Measurements from ENCODE around the gene NXF1. TPM values are rescaled to one million over a fixed set of nuclear protein-coding genes. Genes with fewer than 3 reads are reported as not detected.

The NXF1 gene
- total and polyA plus RNA-seq, 2 of the 13 experiments (the other 11 are each of a cell fraction or from before 2014, with no cell fraction given) = 30.4 to 30.9 TPM

DNA sequence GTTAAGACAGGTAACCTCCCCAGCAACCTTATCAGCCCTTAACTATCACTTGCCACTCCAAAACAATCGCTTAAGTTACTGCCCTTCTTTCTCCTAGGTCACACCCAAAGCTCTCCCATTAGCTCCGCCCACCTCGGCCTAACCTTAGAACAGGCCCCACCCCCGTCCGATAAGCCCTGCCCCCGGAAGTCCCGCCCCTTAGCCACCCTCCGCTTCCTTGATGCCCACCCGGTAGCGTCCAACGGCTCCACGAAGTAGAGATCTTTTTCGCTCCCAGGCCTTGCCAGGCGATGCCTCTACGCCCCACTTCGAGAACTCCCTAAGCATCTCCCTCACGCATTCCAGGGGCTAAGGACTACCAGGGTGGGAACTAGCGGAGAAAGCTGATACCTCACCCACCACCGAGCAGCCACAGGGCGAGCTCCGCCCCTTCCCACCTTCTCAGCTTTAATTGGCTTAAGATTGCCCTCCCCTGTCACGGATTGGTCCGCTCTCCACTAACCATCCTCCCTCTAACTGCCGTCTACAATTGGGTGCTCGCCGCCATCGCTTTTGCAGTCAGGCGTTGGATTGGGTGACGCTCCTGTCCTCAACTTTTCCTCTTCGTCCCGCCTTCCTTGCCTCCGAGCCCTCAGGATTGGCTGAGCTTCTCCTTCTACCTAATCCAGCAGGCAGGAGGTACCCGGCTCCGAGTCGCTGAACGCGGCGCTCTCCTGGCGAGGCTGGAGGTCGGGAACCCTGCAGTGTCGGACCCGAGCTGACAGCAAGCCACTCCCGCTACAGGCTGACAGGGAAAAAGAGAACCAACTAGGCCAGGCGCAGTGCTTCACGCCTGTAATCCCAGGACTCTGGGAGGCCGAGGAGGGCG lies 51.3 kb downstream of the NXF1 start, which contains the start of gene ZBTB3 (continued):
- 0 out of 2 replicates have a peak, but pooled peaks have one; percentile 30 for TF ChIP-seq SIX1 (CRISPR knock-in tag; IDR thresholded peaks at IDR 0.05; ENCODE audit: borderline replicate concordance)
- peak; percentile 8; the same call in 1 of the 2 replicates for TF ChIP-seq ZNF724P (CRISPR knock-in tag; IDR thresholded peaks at IDR 0.05; ENCODE audit: borderline replicate concordance)
- peak; percentile 72; the same call in 1 of the 2 replicates for TF ChIP-seq FOXC1 (CRISPR knock-in tag; IDR thresholded peaks at IDR 0.05; ENCODE audit: borderline replicate concordance)
- TF ChIP-seq ZNF788 (CRISPR knock-in tag; IDR thresholded peaks at IDR 0.05; ENCODE audit: borderline replicate concordance) = 0 out of 2 replicates have a peak, but pooled peaks have one; percentile 13
- peak; percentile 93 for TF ChIP-seq ASH2L (IDR thresholded peaks at IDR 0.05; ENCODE audit: insufficient read length, low read depth, low read length)
- TF ChIP-seq, protein P1, sequence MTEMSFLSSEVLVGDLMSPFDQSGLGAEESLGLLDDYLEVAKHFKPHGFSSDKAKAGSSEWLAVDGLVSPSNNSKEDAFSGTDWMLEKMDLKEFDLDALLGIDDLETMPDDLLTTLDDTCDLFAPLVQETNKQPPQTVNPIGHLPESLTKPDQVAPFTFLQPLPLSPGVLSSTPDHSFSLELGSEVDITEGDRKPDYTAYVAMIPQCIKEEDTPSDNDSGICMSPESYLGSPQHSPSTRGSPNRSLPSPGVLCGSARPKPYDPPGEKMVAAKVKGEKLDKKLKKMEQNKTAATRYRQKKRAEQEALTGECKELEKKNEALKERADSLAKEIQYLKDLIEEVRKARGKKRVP (CRISPR knock-in tag; IDR thresholded peaks at IDR 0.05) = no peak
- TF ChIP-seq SP5 (CRISPR knock-in tag; IDR thresholded peaks at IDR 0.05; ENCODE audit: borderline replicate concordance, low read depth) = peak; percentile 71; the same call in 1 of the 2 replicates
- TF ChIP-seq RARG (CRISPR knock-in tag; IDR thresholded peaks at IDR 0.05; ENCODE audit: low read depth) = no peak
- TF ChIP-seq, protein P2, sequence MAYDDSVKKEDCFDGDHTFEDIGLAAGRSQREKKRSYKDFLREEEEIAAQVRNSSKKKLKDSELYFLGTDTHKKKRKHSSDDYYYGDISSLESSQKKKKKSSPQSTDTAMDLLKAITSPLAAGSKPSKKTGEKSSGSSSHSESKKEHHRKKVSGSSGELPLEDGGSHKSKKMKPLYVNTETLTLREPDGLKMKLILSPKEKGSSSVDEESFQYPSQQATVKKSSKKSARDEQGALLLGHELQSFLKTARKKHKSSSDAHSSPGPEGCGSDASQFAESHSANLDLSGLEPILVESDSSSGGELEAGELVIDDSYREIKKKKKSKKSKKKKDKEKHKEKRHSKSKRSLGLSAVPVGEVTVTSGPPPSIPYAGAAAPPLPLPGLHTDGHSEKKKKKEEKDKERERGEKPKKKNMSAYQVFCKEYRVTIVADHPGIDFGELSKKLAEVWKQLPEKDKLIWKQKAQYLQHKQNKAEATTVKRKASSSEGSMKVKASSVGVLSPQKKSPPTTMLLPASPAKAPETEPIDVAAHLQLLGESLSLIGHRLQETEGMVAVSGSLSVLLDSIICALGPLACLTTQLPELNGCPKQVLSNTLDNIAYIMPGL (CRISPR knock-in tag; IDR thresholded peaks at IDR 0.05; ENCODE audit: borderline replicate concordance in 1 of 2, low read depth in 1 of 2) = peak in 1 of 2 experiments; percentile 33; a peak in 1 of 4 replicates
- no peak for TF ChIP-seq ZNF468 (CRISPR knock-in tag; IDR thresholded peaks at IDR 0.05)
- peak; percentile 59; the same call in 1 of the 2 replicates for TF ChIP-seq KDM5B (CRISPR knock-in tag; IDR thresholded peaks at IDR 0.05; ENCODE audit: borderline replicate concordance)
- TF ChIP-seq ZNF230 (CRISPR knock-in tag; IDR thresholded peaks at IDR 0.05) = 0 out of 2 replicates have a peak, but pooled peaks have one; percentile 46
- 0 out of 2 replicates have a peak, but pooled peaks have one; percentile 8 for TF ChIP-seq ZNF891 (CRISPR knock-in tag; IDR thresholded peaks at IDR 0.05)
- TF ChIP-seq, protein P3, sequence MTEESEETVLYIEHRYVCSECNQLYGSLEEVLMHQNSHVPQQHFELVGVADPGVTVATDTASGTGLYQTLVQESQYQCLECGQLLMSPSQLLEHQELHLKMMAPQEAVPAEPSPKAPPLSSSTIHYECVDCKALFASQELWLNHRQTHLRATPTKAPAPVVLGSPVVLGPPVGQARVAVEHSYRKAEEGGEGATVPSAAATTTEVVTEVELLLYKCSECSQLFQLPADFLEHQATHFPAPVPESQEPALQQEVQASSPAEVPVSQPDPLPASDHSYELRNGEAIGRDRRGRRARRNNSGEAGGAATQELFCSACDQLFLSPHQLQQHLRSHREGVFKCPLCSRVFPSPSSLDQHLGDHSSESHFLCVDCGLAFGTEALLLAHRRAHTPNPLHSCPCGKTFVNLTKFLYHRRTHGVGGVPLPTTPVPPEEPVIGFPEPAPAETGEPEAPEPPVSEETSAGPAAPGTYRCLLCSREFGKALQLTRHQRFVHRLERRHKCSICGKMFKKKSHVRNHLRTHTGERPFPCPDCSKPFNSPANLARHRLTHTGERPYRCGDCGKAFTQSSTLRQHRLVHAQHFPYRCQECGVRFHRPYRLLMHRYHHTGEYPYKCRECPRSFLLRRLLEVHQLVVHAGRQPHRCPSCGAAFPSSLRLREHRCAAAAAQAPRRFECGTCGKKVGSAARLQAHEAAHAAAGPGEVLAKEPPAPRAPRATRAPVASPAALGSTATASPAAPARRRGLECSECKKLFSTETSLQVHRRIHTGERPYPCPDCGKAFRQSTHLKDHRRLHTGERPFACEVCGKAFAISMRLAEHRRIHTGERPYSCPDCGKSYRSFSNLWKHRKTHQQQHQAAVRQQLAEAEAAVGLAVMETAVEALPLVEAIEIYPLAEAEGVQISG (CRISPR knock-in tag; IDR thresholded peaks at IDR 0.05) = peak; percentile 26; the same call in 1 of the 2 replicates
- TF ChIP-seq GMEB1 (CRISPR knock-in tag; IDR thresholded peaks at IDR 0.05; ENCODE audit: borderline replicate concordance) = 0 out of 2 replicates have a peak, but pooled peaks have one; percentile 25
- 0 out of 2 replicates have a peak, but pooled peaks have one; percentile 8 for TF ChIP-seq MAZ (IDR thresholded peaks at IDR 0.05; ENCODE audit: borderline replicate concordance, low read depth, low read length)
- TF ChIP-seq MAZ (CRISPR knock-in tag; IDR thresholded peaks at IDR 0.05; ENCODE audit: low read depth) = no peak
- TF ChIP-seq AGO2 (optimal IDR thresholded peaks at IDR 0.05; ENCODE audit: low read depth, low read length) = no peak
